HUES48 (cell line): ENCODE results near the gene ERMN.

ENCODE experiments used
- H3K27ac ChIP-seq: one replicate; pipeline ENCODE4 v1.7.0; 2013; ENCODE audit warnings: low read depth, low read length, inconsistent platforms
- H3K27me3 ChIP-seq: 2 replicates; pipeline ENCODE4 v1.6.1; 2013; ENCODE audit warnings: mild to moderate bottlenecking, low read length; ENCODE audit not compliant: control insufficient read depth, insufficient read depth
- H3K36me3 ChIP-seq: 2 replicates; pipeline ENCODE4 v1.6.1; 2013; ENCODE audit warnings: low read length; ENCODE audit not compliant: control insufficient read depth, insufficient read depth
- H3K4me1 ChIP-seq: 2 replicates; pipeline ENCODE4 v1.6.1; 2013; ENCODE audit warnings: mild to moderate bottlenecking, low read length; ENCODE audit not compliant: control insufficient read depth, insufficient read depth
- H3K4me3 ChIP-seq: 2 replicates; pipeline ENCODE4 v1.5.1; 2013; ENCODE audit warnings: mild to moderate bottlenecking, low read depth, low read length
- H3K9ac ChIP-seq: 2 replicates; pipeline ENCODE4 v1.6.1; 2013; ENCODE audit warnings: mild to moderate bottlenecking, low read depth, low read length, moderate library complexity
- H3K9me3 ChIP-seq: 2 replicates; pipeline ENCODE4 v1.6.1; 2013; ENCODE audit warnings: low read length; ENCODE audit not compliant: control insufficient read depth, insufficient read depth

Gene ERMN

GRCh38 chr2:157327621-157328500, 2.2 kb upstream of the ERMN start:
- no peak overlapping the region for H3K9ac ChIP-seq
- H3K4me3 ChIP-seq = no peak overlapping the region
- no peaks in the 10 kb centered on the region for H3K27me3 ChIP-seq
- H3K4me1 ChIP-seq = peaks cover 18% of the 10 kb centered on the region
- no peaks in the 10 kb centered on the region for H3K9me3 ChIP-seq
- H3K36me3 ChIP-seq = no peaks in the 10 kb centered on the region
- H3K27ac ChIP-seq = no peak overlapping the region

GRCh38 chr2:157327200-157327599, 1.6 kb upstream of the ERMN start:
- Histone ChIP-seq H3K9ac (no peak overlapping the region), H3K36me3 (no peaks in the 10 kb centered on the region), H3K27ac (no peak overlapping the region), H3K9me3 (no peaks in the 10 kb centered on the region), H3K4me3 (no peak overlapping the region), H3K27me3 (no peaks in the 10 kb centered on the region), H3K4me1 (peaks cover 18% of the 10 kb centered on the region)

- no peaks in the 10 kb centered on the region for H3K27me3 ChIP-seq
- H3K4me1 ChIP-seq = peaks cover 22% of the 10 kb centered on the region
Measured at GRCh38 chr2:157326698-157327097, 1.1 kb upstream of the ERMN start.

GRCh38 chr2:157324331-157324843, 1.2 kb downstream of the ERMN start:
- Histone ChIP-seq H3K9me3 (no peaks in the 10 kb centered on the region), H3K4me1 (peaks cover 37% of the 10 kb centered on the region), H3K4me3 (no peak overlapping the region)

More at GRCh38 chr2:157326698-157327097, 1.1 kb upstream of the ERMN start:
- H3K9ac ChIP-seq = no peak overlapping the region
- H3K4me3 ChIP-seq = no peak overlapping the region
- no peaks in the 10 kb centered on the region for H3K36me3 ChIP-seq
- H3K27ac ChIP-seq = no peak overlapping the region
- no peaks in the 10 kb centered on the region for H3K9me3 ChIP-seq

GRCh38 chr2:157322432-157322831, 3.2 kb downstream of the ERMN start:
- Histone ChIP-seq H3K27me3 (no peaks in the 10 kb centered on the region), H3K36me3 (no peaks in the 10 kb centered on the region), H3K27ac (no peak overlapping the region), H3K9me3 (no peaks in the 10 kb centered on the region), H3K4me1 (peaks cover 37% of the 10 kb centered on the region), H3K4me3 (no peak overlapping the region), H3K9ac (no peak overlapping the region)

More at GRCh38 chr2:157324331-157324843, 1.2 kb downstream of the ERMN start:
- H3K27ac ChIP-seq = no peak overlapping the region
- H3K36me3 ChIP-seq = no peaks in the 10 kb centered on the region
- no peak overlapping the region for H3K9ac ChIP-seq
- H3K27me3 ChIP-seq = no peaks in the 10 kb centered on the region

GRCh38 chr2:157321466-157321865, 4.2 kb downstream of the ERMN start:
- no peak overlapping the region for H3K4me3 ChIP-seq
- H3K4me1 ChIP-seq = peaks cover 38% of the 10 kb centered on the region
- H3K27ac ChIP-seq = no peak overlapping the region
- no peak overlapping the region for H3K9ac ChIP-seq
- no peaks in the 10 kb centered on the region for H3K27me3 ChIP-seq
- H3K9me3 ChIP-seq = no peaks in the 10 kb centered on the region
- H3K36me3 ChIP-seq = no peaks in the 10 kb centered on the region

- H3K27me3 ChIP-seq = no peaks in the 10 kb centered on the region
Measured at GRCh38 chr2:157320409-157320808, 5.2 kb downstream of the ERMN start.

GRCh38 chr2:157319795-157320194, 5.8 kb downstream of the ERMN start:
- Histone ChIP-seq H3K27ac (no peak overlapping the region), H3K27me3 (no peaks in the 10 kb centered on the region), H3K9me3 (no peaks in the 10 kb centered on the region), H3K36me3 (no peaks in the 10 kb centered on the region), H3K9ac (no peak overlapping the region), H3K4me3 (no peak overlapping the region), H3K4me1 (peaks cover 33% of the 10 kb centered on the region)

More at GRCh38 chr2:157320409-157320808, 5.2 kb downstream of the ERMN start:
- no peaks in the 10 kb centered on the region for H3K36me3 ChIP-seq
- H3K9ac ChIP-seq = no peak overlapping the region
- H3K9me3 ChIP-seq = no peaks in the 10 kb centered on the region
- no peak overlapping the region for H3K4me3 ChIP-seq
- peaks cover 37% of the 10 kb centered on the region for H3K4me1 ChIP-seq
- no peak overlapping the region for H3K27ac ChIP-seq

GRCh38 chr2:157318884-157319283, 6.7 kb downstream of the ERMN start:
- Histone ChIP-seq H3K36me3 (no peaks in the 10 kb centered on the region), H3K9ac (no peak overlapping the region), H3K9me3 (no peaks in the 10 kb centered on the region), H3K27me3 (no peaks in the 10 kb centered on the region), H3K27ac (no peak overlapping the region), H3K4me1 (peaks cover 33% of the 10 kb centered on the region), H3K4me3 (no peak overlapping the region)

GRCh38 chr2:157315901-157316300, 9.7 kb downstream of the ERMN start:
- no peak overlapping the region for H3K27ac ChIP-seq
- no peaks in the 10 kb centered on the region for H3K27me3 ChIP-seq
- no peaks in the 10 kb centered on the region for H3K36me3 ChIP-seq
- peaks cover 22% of the 10 kb centered on the region for H3K4me1 ChIP-seq
- H3K9ac ChIP-seq = no peak overlapping the region
- H3K9me3 ChIP-seq = no peaks in the 10 kb centered on the region
- H3K4me3 ChIP-seq = no peak overlapping the region

- no peak overlapping the region for H3K27ac ChIP-seq
- H3K9ac ChIP-seq = no peak overlapping the region
- H3K4me1 ChIP-seq = peaks cover 24% of the 10 kb centered on the region
- no peak overlapping the region for H3K4me3 ChIP-seq
- no peaks in the 10 kb centered on the region for H3K27me3 ChIP-seq
- H3K36me3 ChIP-seq = no peaks in the 10 kb centered on the region
- H3K9me3 ChIP-seq = no peaks in the 10 kb centered on the region
Measured at GRCh38 chr2:157312866-157313486, 12.6 kb downstream of the ERMN start.
